ENCODE data around the gene IL21R.

The IL21R gene

DNA sequence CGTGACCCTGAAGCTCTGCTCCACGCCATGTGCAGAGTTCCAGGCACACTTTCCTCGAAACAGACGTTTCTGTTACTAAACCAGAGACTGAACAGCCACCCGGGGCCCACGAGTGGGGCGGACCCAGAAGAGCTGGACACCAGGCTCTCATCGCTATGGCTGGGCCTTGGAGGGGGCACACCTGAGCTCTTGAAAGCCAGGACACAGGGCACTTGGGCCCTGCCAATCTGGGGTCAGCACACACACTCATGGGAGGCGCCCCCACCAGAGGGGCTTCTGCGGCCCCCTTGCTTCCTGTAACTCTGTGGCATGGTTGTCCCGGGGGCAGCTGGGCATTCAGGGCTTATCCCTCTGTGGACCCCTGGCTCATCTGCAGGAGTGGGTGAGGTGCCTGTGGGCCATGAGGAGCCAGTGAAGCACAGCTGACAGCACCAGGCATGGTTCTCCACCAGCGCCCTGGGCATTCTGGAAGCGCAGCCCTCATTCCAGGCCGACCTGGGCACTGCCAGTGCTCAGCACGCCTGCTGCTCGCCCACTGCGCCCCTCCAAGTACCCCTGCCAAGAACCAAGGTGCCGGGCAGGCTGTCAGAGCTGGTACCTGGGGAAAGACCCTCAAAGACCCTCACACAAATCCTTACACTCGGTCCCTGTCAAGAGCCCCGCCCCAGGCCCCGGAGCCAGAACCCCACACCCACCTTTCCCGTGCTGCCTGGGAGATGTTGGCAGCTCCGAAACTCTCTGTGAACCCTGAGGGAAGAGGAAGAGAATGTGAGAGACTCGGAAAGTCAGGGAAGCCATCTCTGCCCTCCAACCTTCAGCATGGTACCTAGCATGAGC, 61.1 kb downstream of the IL21R start:
- DNase-seq = peak in 1 of 56 donors; percentile 16

GRCh38 chr16:27463741-27464591, 62.0 kb downstream of the IL21R start:
- peak in 7 of 56 donors; percentile 3 to 45 (median 14) for DNase-seq

- no peak for DNase-seq
These were observed 62.9 kb downstream of the IL21R start for GRCh38 chr16:27464626-27465482.

DNA sequence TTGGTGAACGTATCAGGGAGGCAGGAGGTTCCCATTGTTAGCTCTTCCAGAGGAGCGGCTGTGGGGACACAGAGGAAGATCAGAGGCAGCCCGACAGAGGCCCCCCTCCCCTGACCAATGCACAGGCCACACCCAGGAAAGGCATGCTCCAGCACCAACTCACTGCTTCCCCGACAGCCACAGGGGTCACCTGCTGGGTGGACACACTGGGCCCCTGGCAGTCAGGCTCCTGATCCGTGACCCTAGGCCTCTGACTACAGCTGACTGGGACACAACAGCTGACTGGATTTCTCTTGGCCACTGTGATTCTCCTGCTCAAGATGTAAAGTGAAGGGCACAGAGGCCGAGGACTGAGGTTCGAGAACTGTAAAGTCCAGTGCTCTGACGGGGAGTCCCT, 63.5 kb downstream of the IL21R start:
- DNase-seq = no peak

- DNase-seq = peak in 7 of 56 donors; percentile 5 to 32 (median 15)
These were observed 67.1 kb downstream of the IL21R start for GRCh38 chr16:27468941-27469531.

GRCh38 chr16:27470567-27471431, 68.8 kb downstream of the IL21R start:
- DNase-seq = no peak

GRCh38 chr16:27471661-27472060, 69.7 kb downstream of the IL21R start:
- DNase-seq = no peak

GRCh38 chr16:27472091-27473020, 70.4 kb downstream of the IL21R start:
- DNase-seq = no peak

GRCh38 chr16:27473101-27473900, 71.3 kb downstream of the IL21R start:
- no peak for DNase-seq

DNA sequence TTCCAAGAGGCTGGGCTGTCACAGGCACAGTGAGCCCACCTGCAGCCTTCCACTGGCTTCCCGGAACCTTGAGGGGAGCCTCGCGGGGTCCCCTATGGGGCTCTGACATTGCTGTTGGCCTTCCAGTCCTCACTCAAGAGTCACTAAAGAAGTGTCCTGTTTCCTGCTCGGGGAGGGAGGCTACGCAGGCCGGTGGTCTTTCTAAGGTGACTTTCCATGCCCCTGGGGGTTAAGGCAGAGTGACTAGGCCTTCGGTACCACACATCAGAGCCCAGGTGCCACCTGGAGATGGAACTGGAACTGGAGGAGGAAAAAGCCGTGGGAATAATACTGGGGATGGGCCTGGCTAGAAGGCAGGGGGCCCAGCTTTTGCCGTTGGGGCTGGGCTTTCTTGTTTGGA, 72.1 kb downstream of the IL21R start:
- DNase-seq = no peak

GRCh38 chr16:27474921-27475320, 72.9 kb downstream of the IL21R start:
- DNase-seq = no peak

DNA sequence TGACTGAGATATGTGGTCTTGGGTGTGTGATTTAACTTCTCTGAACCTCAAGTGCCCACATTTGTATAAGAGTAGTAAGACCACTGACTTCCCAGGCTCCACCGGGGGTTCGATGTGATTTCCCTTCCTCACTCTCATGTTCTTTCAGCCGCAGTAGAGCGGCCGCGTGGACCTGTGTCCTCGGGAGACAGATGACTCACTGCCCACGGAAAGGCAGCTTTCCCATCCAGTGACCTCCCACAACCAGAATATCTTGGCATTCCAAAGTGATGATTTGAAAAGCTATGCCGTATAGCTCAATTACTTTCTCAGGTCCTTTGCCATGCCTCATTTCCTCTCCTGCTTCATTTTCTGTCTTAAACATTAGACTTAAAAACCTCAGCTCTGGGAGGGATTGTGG, 73.6 kb downstream of the IL21R start:
- no peak for DNase-seq

DNA sequence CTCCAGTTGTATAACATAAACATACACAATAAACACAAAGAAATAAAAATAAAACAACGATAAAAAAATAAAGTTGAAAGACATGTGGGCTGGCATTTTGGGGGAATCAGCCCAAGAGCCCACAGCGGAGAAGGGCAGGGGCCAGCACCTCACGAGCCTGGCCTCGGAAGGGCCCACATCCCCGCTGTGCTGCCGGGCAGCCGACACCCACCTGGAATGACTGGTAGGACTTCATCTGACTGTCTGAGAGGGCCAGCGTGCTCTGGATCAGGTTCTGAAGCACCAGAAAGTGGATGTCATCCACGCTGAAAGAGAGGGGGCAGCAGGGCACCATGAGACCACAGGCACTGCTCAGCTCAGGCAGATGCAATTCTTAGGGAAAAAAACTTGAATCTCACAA, 74.3 kb downstream of the IL21R start:
- DNase-seq = no peak

DNA sequence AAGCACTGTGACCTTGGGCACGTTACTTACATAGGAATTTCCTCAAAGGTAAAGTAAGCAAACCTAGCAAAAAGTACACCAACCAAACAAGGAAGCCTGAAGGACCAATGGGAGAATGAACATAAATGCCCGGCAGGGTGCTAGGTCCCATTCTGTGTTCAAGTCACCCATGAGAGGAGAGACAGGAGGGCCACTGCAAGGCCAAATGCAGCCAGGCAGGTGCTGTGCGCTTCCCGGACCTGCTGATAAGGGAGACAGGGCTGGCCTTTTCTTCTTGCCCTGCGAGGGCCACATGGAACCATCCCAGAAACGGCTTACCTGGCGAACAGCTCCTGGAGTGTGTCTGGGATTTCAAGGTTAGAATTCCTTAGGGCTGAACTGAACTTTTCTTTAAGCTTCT, 78.8 kb downstream of the IL21R start:
- DNase-seq = no peak

GRCh38 chr16:27481282-27481934, 79.4 kb downstream of the IL21R start:
- DNase-seq = no peak

DNA sequence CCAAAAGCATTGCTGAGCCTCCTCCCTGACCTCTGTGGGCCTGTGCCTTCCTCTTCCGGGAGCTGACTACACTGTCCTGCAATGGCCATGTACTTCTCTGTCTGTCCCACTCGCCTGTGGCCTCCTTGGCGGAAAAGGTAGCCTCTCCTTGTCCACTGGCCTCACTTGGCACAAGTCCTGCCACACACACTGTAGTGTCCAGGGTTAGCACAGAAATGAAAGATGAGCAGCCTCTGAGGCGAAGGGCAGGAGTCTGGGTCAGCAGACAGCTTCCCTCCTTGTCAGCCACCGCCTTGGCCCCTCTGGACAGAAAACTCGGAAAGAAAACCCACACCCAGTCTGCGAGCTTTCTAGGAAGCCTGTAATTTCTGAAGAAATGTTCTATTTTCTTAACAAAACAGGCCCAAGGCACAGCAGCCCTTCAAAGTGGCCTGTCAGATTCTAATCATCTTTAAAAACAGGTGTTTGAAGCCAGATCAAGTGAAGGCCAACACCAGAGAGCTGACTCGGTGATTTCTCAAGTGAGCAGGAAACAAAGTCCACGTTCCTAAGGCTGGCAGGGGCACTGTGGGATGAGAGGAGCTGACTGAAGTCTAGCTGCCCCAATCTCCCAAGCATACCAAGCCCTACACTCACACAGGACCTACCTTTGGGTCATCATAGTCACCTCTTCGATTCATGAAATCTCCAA, 80.6 kb downstream of the IL21R start:
- no peak for DNase-seq

DNA sequence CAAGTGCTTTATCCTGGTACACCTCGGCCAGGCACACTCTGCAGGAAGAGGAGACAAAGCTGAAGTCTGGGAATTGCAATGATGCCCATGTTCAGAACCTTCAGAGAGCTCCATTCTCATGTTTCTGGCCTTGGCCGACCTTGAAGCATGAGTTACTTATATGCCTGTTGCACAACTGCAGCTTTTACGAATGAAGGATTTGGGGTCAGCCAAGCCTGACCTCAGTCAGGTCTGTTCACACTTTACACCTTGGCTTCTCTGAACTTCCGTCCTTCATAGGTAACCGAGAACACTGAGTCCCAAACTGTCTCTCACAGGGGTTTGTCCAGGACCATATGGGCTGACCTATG, 81.1 kb downstream of the IL21R start:
- DNase-seq = no peak

All from nucleus accumbens (tissue), 56 donors.